ENCODE measurements around the gene PDZK1IP1.

PDZK1IP1 gene

GRCh38 chr1:47226121-47226838, 36.4 kb upstream of the PDZK1IP1 start:
- no peak for ATAC-seq (ENCODE audit: low read depth)
- TF ChIP-seq CTCF (IDR thresholded peaks at IDR 0.05; ENCODE audit: poor library complexity, severe bottlenecking): no peak
- Histone ChIP-seq H3K27me3 (ENCODE audit: insufficient read depth, poor library complexity, severe bottlenecking) (peaks cover 91% of the 10 kb centered on the region), H3K4me1 (ENCODE audit: insufficient read depth, poor library complexity, severe bottlenecking) (no peaks in the 10 kb centered on the region), H3K27ac (ENCODE audit: poor library complexity, severe bottlenecking) (no peak overlapping the region), H3K9me3 (ENCODE audit: severe bottlenecking) (no peaks in the 10 kb centered on the region), H3K36me3 (ENCODE audit: low read depth) (no peaks in the 10 kb centered on the region), H3K4me3 (ENCODE audit: severe bottlenecking) (no peak overlapping the region)
- no peak for DNase-seq (ENCODE audit: low spot score)

GRCh38 chr1:47225430-47226100, 35.7 kb upstream of the PDZK1IP1 start:
- Histone ChIP-seq H3K4me3 (ENCODE audit: severe bottlenecking) (no peak overlapping the region), H3K27me3 (ENCODE audit: insufficient read depth, poor library complexity, severe bottlenecking) (peaks cover 84% of the 10 kb centered on the region), H3K4me1 (ENCODE audit: insufficient read depth, poor library complexity, severe bottlenecking) (no peaks in the 10 kb centered on the region), H3K27ac (ENCODE audit: poor library complexity, severe bottlenecking) (no peak overlapping the region), H3K36me3 (ENCODE audit: low read depth) (no peaks in the 10 kb centered on the region), H3K9me3 (ENCODE audit: severe bottlenecking) (no peaks in the 10 kb centered on the region)
- DNase-seq (ENCODE audit: low spot score): no peak
- TF ChIP-seq CTCF (IDR thresholded peaks at IDR 0.05; ENCODE audit: poor library complexity, severe bottlenecking): no peak
- ATAC-seq (ENCODE audit: low read depth): peak; percentile 37; the same call in 1 of the 3 replicates

- H3K4me1 ChIP-seq (ENCODE audit: insufficient read depth, poor library complexity, severe bottlenecking): no peaks in the 10 kb centered on the region
- no peaks in the 10 kb centered on the region for H3K36me3 ChIP-seq (ENCODE audit: low read depth)
- H3K4me3 ChIP-seq (ENCODE audit: severe bottlenecking): no peak overlapping the region
- TF ChIP-seq CTCF (IDR thresholded peaks at IDR 0.05; ENCODE audit: poor library complexity, severe bottlenecking): no peak
- DNase-seq (ENCODE audit: low spot score): no peak
- H3K9me3 ChIP-seq (ENCODE audit: severe bottlenecking): no peaks in the 10 kb centered on the region
- no peak overlapping the region for H3K27ac ChIP-seq (ENCODE audit: poor library complexity, severe bottlenecking)
- peaks cover 77% of the 10 kb centered on the region for H3K27me3 ChIP-seq (ENCODE audit: insufficient read depth, poor library complexity, severe bottlenecking)
- peak; percentile 35; the same call in 2 of the 3 replicates for ATAC-seq (ENCODE audit: low read depth)
Measured at GRCh38 chr1:47224676-47225399, 35.0 kb upstream of the PDZK1IP1 start.

GRCh38 chr1:47223921-47224675, 34.3 kb upstream of the PDZK1IP1 start:
- ATAC-seq (ENCODE audit: low read depth) (no peak), DNase-seq (ENCODE audit: low spot score) (no peak)
- H3K4me3 ChIP-seq (ENCODE audit: severe bottlenecking): no peak overlapping the region
- H3K27me3 ChIP-seq (ENCODE audit: insufficient read depth, poor library complexity, severe bottlenecking): peaks cover 69% of the 10 kb centered on the region
- H3K36me3 ChIP-seq (ENCODE audit: low read depth): no peaks in the 10 kb centered on the region
- H3K27ac ChIP-seq (ENCODE audit: poor library complexity, severe bottlenecking): no peak overlapping the region
- no peak for TF ChIP-seq CTCF (IDR thresholded peaks at IDR 0.05; ENCODE audit: poor library complexity, severe bottlenecking)
- no peaks in the 10 kb centered on the region for H3K9me3 ChIP-seq (ENCODE audit: severe bottlenecking)
- H3K4me1 ChIP-seq (ENCODE audit: insufficient read depth, poor library complexity, severe bottlenecking): no peaks in the 10 kb centered on the region
